WTC11 (cell line): Measurements from ENCODE around the gene DNLZ. TPM values are rescaled to one million over a fixed set of nuclear protein-coding genes. Genes with fewer than 3 reads are reported as not detected.

ENCODE experiments used
- ATAC-seq: fragments of 200-7000 bp; cut with Tn5 transposase; 2 replicates; pipeline ENCODE4 v1.10.0; 2021; ENCODE audit warnings: mild to moderate bottlenecking, moderate library complexity
- CTCF ChIA-PET: fragments of 300-600 bp; sonication (Branson Sonifier 250); formaldehyde crosslinking; loops from one replicate; lab custom pipeline; 2021; ENCODE audit warnings: antibody characterized with exemption; lab: Charles Lee
- POLR2A ChIA-PET: fragments of 350-600 bp; sonication (Branson Sonifier 250); formaldehyde crosslinking; loops from one replicate; lab custom pipeline; 2021; ENCODE audit warnings: antibody characterized with exemption; lab: Charles Lee
- DNase-seq: peaks from one replicate; pipeline ENCODE4 v3.0.0; 2021; ENCODE audit warnings: low spot score
- H3K27ac Mint-ChIP-seq: 2 replicates; pipeline ENCODE4 v1.8.0; 2021; ENCODE audit warnings: mixed read lengths
- H3K27me3 Mint-ChIP-seq: 2 replicates; pipeline ENCODE4 v1.8.0; 2021; ENCODE audit warnings: low read depth, mild to moderate bottlenecking, moderate library complexity, mixed read lengths
- H3K36me3 Mint-ChIP-seq: 2 replicates; pipeline ENCODE4 v1.8.0; 2021; ENCODE audit warnings: mixed read lengths
- H3K4me1 Mint-ChIP-seq: 2 replicates; pipeline ENCODE4 v1.8.0; 2022; ENCODE audit warnings: mixed read lengths
- H3K4me3 Mint-ChIP-seq: 2 replicates; pipeline ENCODE4 v1.8.0; 2021; ENCODE audit warnings: mild to moderate bottlenecking, moderate library complexity, mixed read lengths
- H3K9me3 Mint-ChIP-seq: 2 replicates; pipeline ENCODE4 v1.8.0; 2021; ENCODE audit warnings: mixed read lengths
- AR ChIP-seq: fragments of 250-450 bp; sonication (Bioruptor Pico); IDR thresholded peaks from 2 replicates; pipeline ENCODE4 v1.9.0; 2021; ENCODE audit warnings: mild to moderate bottlenecking
- CREM ChIP-seq: sonication (generic); formaldehyde crosslinking; IDR thresholded peaks from 2 replicates; pipeline ENCODE4 v1.8.1; 2022; ENCODE audit warnings: mild to moderate bottlenecking, missing genetic modification reagents, moderate library complexity
- ETV6 ChIP-seq: sonication (generic); formaldehyde crosslinking; IDR thresholded peaks from 2 replicates; pipeline ENCODE4 v1.8.1; 2022; ENCODE audit warnings: mild to moderate bottlenecking, missing genetic modification reagents
- FOXK1 ChIP-seq: sonication (generic); formaldehyde crosslinking; IDR thresholded peaks from 2 replicates; pipeline ENCODE4 v1.8.0; 2022; ENCODE audit warnings: mild to moderate bottlenecking, moderate library complexity, missing genetic modification reagents
- FOXP1 ChIP-seq: sonication (generic); formaldehyde crosslinking; IDR thresholded peaks from 2 replicates; pipeline ENCODE4 v1.8.0; 2022; ENCODE audit warnings: missing genetic modification reagents, mild to moderate bottlenecking, moderate library complexity, borderline replicate concordance
- GRHL2 ChIP-seq: fragments of 250-450 bp; sonication (Bioruptor Pico); IDR thresholded peaks from 2 replicates; pipeline ENCODE4 v1.8.0; 2022; ENCODE audit warnings: mild to moderate bottlenecking, moderate library complexity; ENCODE audit not compliant: insufficient replicate concordance, severe bottlenecking
- MLX ChIP-seq: sonication (generic); formaldehyde crosslinking; IDR thresholded peaks from 2 replicates; pipeline ENCODE4 v1.8.1; 2023; ENCODE audit warnings: mild to moderate bottlenecking, missing genetic modification reagents, moderate library complexity
- MXD4 ChIP-seq: fragments of 250-450 bp; sonication (Bioruptor Pico); IDR thresholded peaks from 2 replicates; pipeline ENCODE4 v1.8.0; 2021; ENCODE audit warnings: mild to moderate bottlenecking, moderate library complexity, borderline replicate concordance
- NFATC4 ChIP-seq: fragments of 250-450 bp; sonication (Bioruptor Pico); IDR thresholded peaks from 2 replicates; pipeline ENCODE4 v1.9.0; 2021; ENCODE audit warnings: mild to moderate bottlenecking
- NFYB ChIP-seq: sonication (generic); formaldehyde crosslinking; conservative IDR thresholded peaks from 2 replicates; pipeline ENCODE4 v1.8.0; 2022; ENCODE audit warnings: low read depth, missing genetic modification reagents
- NR1H2 ChIP-seq: sonication (generic); formaldehyde crosslinking; IDR thresholded peaks from 2 replicates; pipeline ENCODE4 v1.9.0; 2021; ENCODE audit warnings: mild to moderate bottlenecking, moderate library complexity, missing genetic modification reagents
- PRDM15 ChIP-seq: sonication (generic); formaldehyde crosslinking; IDR thresholded peaks from 2 replicates; pipeline ENCODE4 v1.8.0; 2022; ENCODE audit warnings: missing genetic modification reagents
- SOX15 ChIP-seq: fragments of 250-450 bp; sonication (Bioruptor Pico); IDR thresholded peaks from 2 replicates; pipeline ENCODE4 v1.9.0; 2021; ENCODE audit warnings: mild to moderate bottlenecking
- ZBTB21 ChIP-seq: sonication (generic); formaldehyde crosslinking; IDR thresholded peaks from 2 replicates; pipeline ENCODE4 v1.8.1; 2023; ENCODE audit warnings: mild to moderate bottlenecking, missing genetic modification reagents, borderline replicate concordance
- ZBTB43 ChIP-seq: sonication (generic); formaldehyde crosslinking; IDR thresholded peaks from 2 replicates; pipeline ENCODE4 v1.8.1; 2023; ENCODE audit warnings: mild to moderate bottlenecking, missing genetic modification reagents
- ZNF532 ChIP-seq: fragments of 250-450 bp; sonication (Bioruptor Pico); IDR thresholded peaks from 2 replicates; pipeline ENCODE4 v1.9.0; 2021; ENCODE audit warnings: mild to moderate bottlenecking, borderline replicate concordance
- ZNF671 ChIP-seq: fragments of 250-450 bp; sonication (Bioruptor Pico); IDR thresholded peaks from 2 replicates; pipeline ENCODE4 v1.8.0; 2021; ENCODE audit warnings: mild to moderate bottlenecking
- total RNA-seq: library from RNA; stranded (reverse); gene quantifications from 3 replicates; pipeline ENCODE4 v1.2.3, GENCODE V29; 2021

DNLZ gene
- total RNA-seq, 1 experiment from 2014 or later = 17.2 TPM

- ATAC-seq = no peak
- H3K4me1 Mint-ChIP-seq = peaks cover 7% of the 10 kb centered on the region
- no peaks in the 10 kb centered on the region for H3K27me3 Mint-ChIP-seq
- TF ChIP-seq NFYB = no peak
- TF ChIP-seq FOXK1 (CRISPR knock-in tag) = no peak
- no peak for TF ChIP-seq FOXP1 (CRISPR knock-in tag)
- TF ChIP-seq NR1H2 (CRISPR knock-in tag) = no peak
- no peak for TF ChIP-seq SOX15
- no peak for TF ChIP-seq ETV6 (CRISPR knock-in tag)
- no peak for TF ChIP-seq ZBTB43 (CRISPR knock-in tag)
- no peak for TF ChIP-seq GRHL2 (CRISPR knock-in tag)
- no peak for TF ChIP-seq ZBTB21 (CRISPR knock-in tag)
- no peak for TF ChIP-seq PRDM15 (CRISPR knock-in tag)
- TF ChIP-seq, all 79 proteins: peak for 0
- Mint-ChIP-seq H3K4me3 (no peak overlapping the region), H3K27ac (no peak overlapping the region), H3K36me3 (no peaks in the 10 kb centered on the region), H3K9me3 (no peaks in the 10 kb centered on the region)
- no peak for DNase-seq
- ChIA-PET POLR2A (no interaction called here), CTCF (interaction anchor here (0.6 to 3.4 kb wide), 4 partner anchors 10 to 34 kb away, joined by 3 to 19 read pairs (median 8); partner anchors contain the start of gene DNLZ)
Observed at GRCh38 chr9:136329636-136330405, 33.7 kb downstream of the DNLZ start.

GRCh38 chr9:136329211-136329627 lies 34.3 kb downstream of the DNLZ start:
- ATAC-seq = no peak
- POLR2A ChIA-PET = no interaction called here

More at GRCh38 chr9:136329211-136329627, 34.3 kb downstream of the DNLZ start:
- Mint-ChIP-seq H3K27me3 (no peaks in the 10 kb centered on the region), H3K27ac (no peak overlapping the region), H3K9me3 (no peaks in the 10 kb centered on the region), H3K4me1 (peaks cover 7% of the 10 kb centered on the region), H3K36me3 (no peaks in the 10 kb centered on the region), H3K4me3 (no peak overlapping the region; the same call in 1 of the 2 replicates)
- TF ChIP-seq NR1H2 (CRISPR knock-in tag) (no peak), ZNF671 (CRISPR knock-in tag) (no peak), MLX (CRISPR knock-in tag) (no peak), NFATC4 (CRISPR knock-in tag) (no peak), CREM (CRISPR knock-in tag) (no peak), AR (no peak), ZNF532 (CRISPR knock-in tag) (no peak), MXD4 (CRISPR knock-in tag) (no peak)
- CTCF ChIA-PET = interaction anchor here (1.6 to 3.4 kb wide), 3 partner anchors 10 to 34 kb away, joined by 6 to 19 read pairs (median 11); partner anchors contain the start of gene DNLZ
- DNase-seq = no peak
